Uterus (tissue), 4 donors: ENCODE data around the gene GAD2. TPM values are rescaled to one million over a fixed set of nuclear protein-coding genes. Genes with fewer than 3 reads are reported as not detected.

Experiments used
- DNase-seq, 2 donors: peaks; one replicate each; pipeline ENCODE4 v3.0.0-alpha.2; 2019 to 2020
- H3K27ac ChIP-seq, 2 donors: fragments of 200-600 bp; sonication (generic); 1 replicate in 1 of 2; 2 replicates in 1 of 2; pipeline ENCODE4 v1.5.1; 2016 to 2018
- H3K27me3 ChIP-seq, 2 donors: fragments of 200-600 bp; sonication (generic); one replicate each; pipeline ENCODE4 v1.5.1; 2018 to 2019; ENCODE audit warnings: control low read depth in 1 of 2
- H3K36me3 ChIP-seq, 2 donors: fragments of 200-600 bp; sonication (generic); one replicate each; pipeline ENCODE4 v1.5.1; 2019; ENCODE audit warnings: control low read depth in 1 of 2
- H3K4me1 ChIP-seq, 2 donors: fragments of 200-600 bp; sonication (generic); one replicate each; pipeline ENCODE4 v1.5.1; 2018 to 2019; ENCODE audit warnings: control low read depth in 1 of 2
- H3K4me3 ChIP-seq, 2 donors: fragments of 200-600 bp; sonication (generic); 1 replicate in 1 of 2; 2 replicates in 1 of 2; pipeline ENCODE4 v1.5.1; 2018 to 2019; ENCODE audit warnings: mild to moderate bottlenecking in 1 of 2
- H3K9me3 ChIP-seq, 2 donors: fragments of 200-600 bp; sonication (generic); one replicate each; pipeline ENCODE4 v1.5.1; 2019; ENCODE audit warnings: control low read depth in 1 of 2
- POLR2A ChIP-seq, 2 donors: fragments of 450-650 bp; IDR thresholded peaks; one replicate each; pipeline ENCODE4 v1.6.1; 2016; ENCODE audit warnings: antibody characterized with exemption in 2 of 2, mild to moderate bottlenecking in 1 of 2, moderate library complexity in 1 of 2
- intact Hi-C: fragments of 100-400 bp; cut with DNase I; formaldehyde crosslinking; loops from one replicate; pipeline ENCODE4 v1.15.1; 2023; ENCODE audit warnings: low total_unique reads
- total RNA-seq, 4 donors: library from RNA; depleted of rRNA in 3 of 4; stranded (reverse); fragments of >200 nt in 3 of 4; gene quantifications; one replicate each; pipeline versions ENCODE4 v1.1.0 to v1.2.4, GENCODE V29; 2014 to 2023
- TF ChIP-seq, protein P1 (sequence below), 4 experiments: fragments of 200-600 bp in 2 of 4; fragments of 450-650 bp in 2 of 4; sonication (generic) in 2 of 4; IDR thresholded peaks; one replicate each; pipeline ENCODE4 v1.5.1; 2016 to 2019; ENCODE audit warnings: antibody characterized with exemption in 4 of 4, mild to moderate bottlenecking in 2 of 4, moderate library complexity in 1 of 4
- donor health status: DM: yes; HTN: yes; CAD: no.

The GAD2 gene
- total RNA-seq, 4 donors from 2014 or later, result not detected

DNA sequence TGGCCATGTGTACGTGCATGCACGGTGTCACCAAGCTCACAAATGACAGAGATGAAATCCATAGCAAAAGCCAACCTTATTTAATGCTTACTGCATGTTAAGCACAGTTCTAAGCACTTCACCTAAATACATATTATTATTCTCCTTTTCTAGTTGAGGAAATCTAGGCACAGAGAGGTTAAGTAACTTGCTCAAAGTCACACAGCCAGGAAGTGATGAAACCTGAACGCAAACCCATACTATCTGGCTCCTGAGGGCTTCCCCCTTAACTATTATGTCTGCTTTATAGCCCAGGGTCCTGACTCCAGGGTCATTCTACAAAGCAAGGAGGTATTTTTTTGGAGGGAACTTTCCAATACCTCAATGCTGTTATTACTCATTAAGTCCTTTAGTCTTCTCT is 61.7 kb downstream of the GAD2 start:
- Histone ChIP-seq H3K9me3 (no peaks in the 10 kb centered on the region), H3K36me3 (no peaks in the 10 kb centered on the region), H3K27ac (no peak overlapping the region), H3K4me3 (no peak overlapping the region), H3K4me1 (no peaks in the 10 kb centered on the region), H3K27me3 (no peaks in the 10 kb centered on the region)
- TF ChIP-seq POLR2A (IDR thresholded peaks at IDR 0.05), result no peak
- TF ChIP-seq, protein P1, sequence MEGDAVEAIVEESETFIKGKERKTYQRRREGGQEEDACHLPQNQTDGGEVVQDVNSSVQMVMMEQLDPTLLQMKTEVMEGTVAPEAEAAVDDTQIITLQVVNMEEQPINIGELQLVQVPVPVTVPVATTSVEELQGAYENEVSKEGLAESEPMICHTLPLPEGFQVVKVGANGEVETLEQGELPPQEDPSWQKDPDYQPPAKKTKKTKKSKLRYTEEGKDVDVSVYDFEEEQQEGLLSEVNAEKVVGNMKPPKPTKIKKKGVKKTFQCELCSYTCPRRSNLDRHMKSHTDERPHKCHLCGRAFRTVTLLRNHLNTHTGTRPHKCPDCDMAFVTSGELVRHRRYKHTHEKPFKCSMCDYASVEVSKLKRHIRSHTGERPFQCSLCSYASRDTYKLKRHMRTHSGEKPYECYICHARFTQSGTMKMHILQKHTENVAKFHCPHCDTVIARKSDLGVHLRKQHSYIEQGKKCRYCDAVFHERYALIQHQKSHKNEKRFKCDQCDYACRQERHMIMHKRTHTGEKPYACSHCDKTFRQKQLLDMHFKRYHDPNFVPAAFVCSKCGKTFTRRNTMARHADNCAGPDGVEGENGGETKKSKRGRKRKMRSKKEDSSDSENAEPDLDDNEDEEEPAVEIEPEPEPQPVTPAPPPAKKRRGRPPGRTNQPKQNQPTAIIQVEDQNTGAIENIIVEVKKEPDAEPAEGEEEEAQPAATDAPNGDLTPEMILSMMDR (IDR thresholded peaks at IDR 0.05), result no peak
- intact Hi-C loops, result no loop called here
- no peak for DNase-seq

DNA sequence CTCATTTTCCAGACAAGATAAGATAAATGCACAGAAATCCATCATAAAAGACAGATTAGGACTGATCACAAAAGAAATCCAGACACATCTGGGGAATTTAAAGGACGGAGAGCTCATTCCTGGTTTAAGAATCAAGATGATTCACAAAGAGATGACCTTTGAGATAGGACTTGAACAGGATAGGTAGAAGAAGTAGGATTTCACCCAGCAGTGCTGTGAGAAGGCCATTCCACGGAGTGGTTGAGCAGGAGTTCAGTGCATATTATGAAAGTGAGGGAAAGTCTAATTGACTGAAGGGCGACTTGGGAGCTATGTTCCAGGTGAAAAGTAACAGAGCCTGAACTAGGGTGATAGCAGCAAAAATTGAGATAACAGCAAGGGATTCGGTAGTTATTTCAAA is 73.7 kb downstream of the GAD2 start:
- Histone ChIP-seq H3K27ac (no peak overlapping the region), H3K27me3 (no peaks in the 10 kb centered on the region), H3K9me3 (no peaks in the 10 kb centered on the region), H3K4me3 (no peak overlapping the region), H3K4me1 (no peaks in the 10 kb centered on the region), H3K36me3 (no peaks in the 10 kb centered on the region)
- no peak for DNase-seq
- TF ChIP-seq POLR2A (IDR thresholded peaks at IDR 0.05), result no peak
- TF ChIP-seq, protein P1 (IDR thresholded peaks at IDR 0.05), result no peak
- intact Hi-C loops, result no loop called here

DNA sequence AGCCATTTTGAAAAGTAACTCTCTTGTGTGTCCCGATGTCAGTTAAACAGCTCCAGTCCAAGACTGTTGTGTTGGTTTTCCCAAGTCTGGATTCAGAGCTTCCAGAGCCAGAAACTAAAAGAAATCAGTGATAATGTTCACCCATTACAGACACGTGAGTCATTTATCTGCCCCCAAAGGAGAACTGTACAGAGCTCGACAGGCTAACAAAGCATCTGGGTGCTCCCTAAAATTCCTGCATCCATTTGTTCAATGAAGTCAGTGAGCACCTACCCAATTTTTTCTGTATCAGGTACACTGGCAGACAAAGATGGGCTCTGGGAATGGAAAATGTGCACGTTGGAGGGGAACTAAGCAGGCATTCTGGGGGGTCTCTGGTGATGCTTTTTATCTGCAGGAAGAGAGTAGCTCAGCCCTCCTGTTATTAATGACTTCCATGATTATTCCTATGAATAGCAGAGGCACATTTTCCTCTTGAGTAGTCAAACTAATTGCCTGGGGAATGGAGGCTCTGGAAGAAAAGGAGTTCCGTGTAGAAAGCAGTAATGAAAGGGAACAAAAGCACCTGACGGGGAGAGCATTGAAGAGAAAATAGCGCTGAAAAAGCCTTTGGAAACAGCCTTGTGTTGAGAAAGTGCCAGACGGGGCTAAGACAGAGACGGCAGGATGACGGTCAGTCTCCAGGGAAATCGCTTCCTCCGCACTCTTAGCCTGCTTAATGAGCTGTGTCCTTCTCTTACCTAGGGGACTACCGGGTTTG is 75.3 kb downstream of the GAD2 start:
- Histone ChIP-seq H3K9me3 (no peaks in the 10 kb centered on the region), H3K4me1 (no peaks in the 10 kb centered on the region), H3K4me3 (no peak overlapping the region), H3K27me3 (no peaks in the 10 kb centered on the region), H3K27ac (no peak overlapping the region), H3K36me3 (no peaks in the 10 kb centered on the region)
- intact Hi-C loops, result no loop called here
- no peak for DNase-seq
- TF ChIP-seq, protein P1 (IDR thresholded peaks at IDR 0.05), result no peak
- no peak for TF ChIP-seq POLR2A (IDR thresholded peaks at IDR 0.05)

DNA sequence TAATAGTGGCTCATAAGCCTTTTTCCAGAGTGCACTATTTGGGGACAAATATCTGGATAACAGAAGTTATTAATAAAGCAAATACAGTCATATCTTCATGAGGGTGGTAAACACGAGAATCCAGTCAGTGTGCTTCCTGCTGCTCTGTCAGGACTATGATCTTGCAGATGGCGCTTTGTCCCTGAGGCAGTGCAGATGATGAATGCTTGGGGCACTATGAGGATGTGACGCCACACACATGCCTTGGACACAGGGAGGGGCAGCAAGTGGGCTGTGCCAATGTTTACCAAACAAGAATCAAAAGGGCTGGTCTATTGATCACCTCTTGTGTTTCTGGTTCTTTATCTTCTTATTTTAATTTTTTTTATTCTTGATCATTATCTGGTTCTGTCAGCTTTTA is 79.8 kb downstream of the GAD2 start:
- TF ChIP-seq, protein P1 (IDR thresholded peaks at IDR 0.05), result no peak
- TF ChIP-seq POLR2A (IDR thresholded peaks at IDR 0.05), result no peak
- Histone ChIP-seq H3K4me3 (no peak overlapping the region), H3K36me3 (no peaks in the 10 kb centered on the region), H3K4me1 (no peaks in the 10 kb centered on the region), H3K9me3 (no peaks in the 10 kb centered on the region), H3K27me3 (no peaks in the 10 kb centered on the region), H3K27ac (no peak overlapping the region)
- intact Hi-C loops, result no loop called here
- no peak for DNase-seq

DNA sequence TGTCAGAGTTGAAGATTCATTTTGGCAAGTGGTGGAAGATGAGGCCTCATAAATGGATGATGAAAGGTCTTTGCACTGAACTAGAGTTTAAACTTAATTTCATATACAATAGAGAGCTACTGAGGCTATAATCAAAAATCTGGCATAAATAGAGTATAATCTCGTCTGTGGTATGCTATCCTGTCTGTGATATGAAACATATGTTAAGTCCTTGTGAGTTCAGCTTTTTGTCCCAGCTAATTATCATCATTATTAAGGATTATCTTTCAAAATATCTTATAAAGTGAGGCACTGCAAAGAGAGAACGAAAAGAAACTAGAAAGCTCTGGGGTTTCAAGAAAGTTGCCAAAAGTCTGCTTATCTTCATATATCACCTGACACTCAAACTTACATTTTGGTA is 83.4 kb downstream of the GAD2 start:
- no peak overlapping the region for H3K27ac ChIP-seq
- H3K9me3 ChIP-seq, result no peaks in the 10 kb centered on the region
- no peak for TF ChIP-seq POLR2A (IDR thresholded peaks at IDR 0.05)
- TF ChIP-seq, protein P1 (IDR thresholded peaks at IDR 0.05), result no peak
- no peaks in the 10 kb centered on the region for H3K36me3 ChIP-seq
- DNase-seq, result no peak
- H3K4me3 ChIP-seq, result no peak overlapping the region
- intact Hi-C loops, result no loop called here
- H3K27me3 ChIP-seq, result no peaks in the 10 kb centered on the region
- no peaks in the 10 kb centered on the region for H3K4me1 ChIP-seq
